Body of pancreas (tissue), 4 donors: ENCODE results near the gene WNT3A. TPM values are rescaled to one million over a fixed set of nuclear protein-coding genes. Genes with fewer than 3 reads are reported as not detected.
A peak's percentile ranks its signal among the peaks of the same experiment; 100 is the strongest.

Experiments used
- ATAC-seq: fragments of 150-250 bp; one replicate; pipeline ENCODE4 v1.9.1; 2016
- DNase-seq, 4 donors: peaks; one replicate each; pipeline ENCODE4 v3.0.0-alpha.2; 2019
- H3K27ac ChIP-seq, 4 donors: fragments of 200-600 bp; sonication (generic); 1 replicate in 3 of 4; 2 replicates in 1 of 4; pipeline versions ENCODE4 v1.5.1 to v1.6.1; 2016 to 2019; ENCODE audit warnings: mild to moderate bottlenecking in 1 of 4, mixed read lengths in 1 of 4, moderate library complexity in 1 of 4
- H3K27me3 ChIP-seq, 2 donors: fragments of 200-600 bp; sonication (generic); one replicate each; pipeline ENCODE4 v1.6.0; 2016; ENCODE audit warnings: mild to moderate bottlenecking in 1 of 2
- H3K36me3 ChIP-seq, 2 donors: fragments of 200-600 bp; sonication (generic); replicated peaks in 1 of 2; 2 replicates each; pipeline ENCODE4 v1.5.1; 2016; ENCODE audit warnings: low read depth in 2 of 2; ENCODE audit not compliant: insufficient read depth in 1 of 2
- H3K4me1 ChIP-seq: fragments of 200-600 bp; sonication (generic); one replicate; pipeline ENCODE4 v1.6.0; 2016
- H3K4me3 ChIP-seq, 2 donors: fragments of 200-600 bp; sonication (generic); 1 replicate in 1 of 2; 2 replicates in 1 of 2; pipeline ENCODE4 v1.5.1; 2016 to 2019
- H3K9me3 ChIP-seq, 3 donors: fragments of 200-600 bp; sonication (generic); 1 replicate in 2 of 3; 2 replicates in 1 of 3; pipeline ENCODE4 v1.5.1; 2016
- CTCF ChIP-seq, 7 experiments: fragments of 450-650 bp in 4 of 7; fragments of 200-600 bp in 3 of 7; sonication (generic) in 3 of 7; IDR thresholded peaks; one replicate each; pipeline ENCODE4 v1.5.1; 2016 to 2019; ENCODE audit warnings: antibody characterized with exemption in 7 of 7
- POLR2A ChIP-seq, 3 donors: fragments of 450-650 bp; IDR thresholded peaks; one replicate each; pipeline ENCODE4 v1.6.1; 2016; ENCODE audit warnings: antibody characterized with exemption in 3 of 3, mild to moderate bottlenecking in 2 of 3
- WGBS, 2 donors: methylation state at CpG; one replicate each; pipeline ENCODE4 v1.1.5; 2017; 5-methylcytosine and 5-hydroxymethylcytosine counted together
- intact Hi-C: fragments of 100-400 bp; cut with DNase I; formaldehyde crosslinking; loops from one replicate; pipeline ENCODE4 v1.15.1; 2023
- total RNA-seq, 2 donors: library from RNA; depleted of rRNA; stranded (reverse); fragments of >200 nt; gene quantifications; one replicate each; pipeline ENCODE4 v1.1.0, GENCODE V29; 2016

Gene WNT3A
- total RNA-seq, 2 donors from 2014 or later, result not detected

DNA sequence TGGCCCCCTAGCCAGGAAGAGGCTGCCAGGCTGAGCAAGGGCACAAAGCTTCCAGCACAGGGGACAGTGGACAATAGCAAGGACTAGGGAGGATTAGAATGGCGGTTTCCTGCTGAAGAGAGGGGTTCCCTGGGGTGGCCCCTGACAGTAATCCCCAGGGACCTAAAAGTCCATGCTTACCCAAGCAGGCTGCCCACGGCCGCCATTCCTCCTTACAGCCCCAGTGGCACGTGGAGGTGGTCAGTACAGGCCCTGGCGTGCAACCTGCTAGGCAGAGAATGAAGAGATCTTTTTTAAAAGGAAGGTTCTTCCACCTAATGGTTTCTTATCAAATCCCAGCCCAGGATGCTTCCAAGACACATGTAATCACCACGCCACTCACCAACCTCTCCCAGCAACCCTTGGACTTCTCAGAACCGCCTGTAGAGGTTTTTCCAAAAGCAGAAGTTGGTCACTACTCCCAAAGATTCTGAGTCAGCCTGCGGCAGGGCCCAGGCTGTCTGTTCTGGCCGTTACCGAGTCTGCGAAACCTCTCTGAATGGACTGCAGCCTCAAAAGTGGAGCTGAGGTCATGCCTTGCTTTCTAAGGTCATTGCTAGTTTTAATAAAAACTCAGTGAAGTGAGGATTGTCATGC is 101.4 kb downstream of the WNT3A start:
- Histone ChIP-seq H3K9me3 (no peaks in the 10 kb centered on the region), H3K36me3 (peaks cover 0 to 4% of the 10 kb centered on the region in 2 donors), H3K4me1 (peaks cover 43% of the 10 kb centered on the region), H3K4me3 (peak overlapping the region in 1 of 2 donors; percentile 77), H3K27ac (peak overlapping the region in 3 of 4 donors; percentile 84 to 93 (median 93)), H3K27me3 (no peaks in the 10 kb centered on the region)
- intact Hi-C loops, result no loop called here
- 52 to 68% methylated on average over 11 of the region's 11 CpGs for WGBS, 2 donors
- ATAC-seq (no peak), DNase-seq (no peak)
- TF ChIP-seq POLR2A (IDR thresholded peaks at IDR 0.05), result no peak
- TF ChIP-seq CTCF (IDR thresholded peaks at IDR 0.05), result no peak

- intact Hi-C loops, result no loop called here
- no peak for DNase-seq
- peaks cover 0 to 4% of the 10 kb centered on the region in 2 donors for H3K36me3 ChIP-seq
- H3K27me3 ChIP-seq, result no peaks in the 10 kb centered on the region
- no peak for TF ChIP-seq POLR2A (IDR thresholded peaks at IDR 0.05)
- TF ChIP-seq CTCF (IDR thresholded peaks at IDR 0.05), result no peak
- peak overlapping the region; percentile 77 to 97 for H3K4me3 ChIP-seq
- 3 to 4% methylated on average over 8 of the region's 8 CpGs for WGBS, 2 donors
- H3K27ac ChIP-seq, result peak overlapping the region; percentile 39 to 93 (median 88)
- no peaks in the 10 kb centered on the region for H3K9me3 ChIP-seq
- no peak for ATAC-seq
- H3K4me1 ChIP-seq, result peaks cover 40% of the 10 kb centered on the region
Measured at GRCh38 chr1:228108742-228109072, 101.9 kb downstream of the WNT3A start.

DNA sequence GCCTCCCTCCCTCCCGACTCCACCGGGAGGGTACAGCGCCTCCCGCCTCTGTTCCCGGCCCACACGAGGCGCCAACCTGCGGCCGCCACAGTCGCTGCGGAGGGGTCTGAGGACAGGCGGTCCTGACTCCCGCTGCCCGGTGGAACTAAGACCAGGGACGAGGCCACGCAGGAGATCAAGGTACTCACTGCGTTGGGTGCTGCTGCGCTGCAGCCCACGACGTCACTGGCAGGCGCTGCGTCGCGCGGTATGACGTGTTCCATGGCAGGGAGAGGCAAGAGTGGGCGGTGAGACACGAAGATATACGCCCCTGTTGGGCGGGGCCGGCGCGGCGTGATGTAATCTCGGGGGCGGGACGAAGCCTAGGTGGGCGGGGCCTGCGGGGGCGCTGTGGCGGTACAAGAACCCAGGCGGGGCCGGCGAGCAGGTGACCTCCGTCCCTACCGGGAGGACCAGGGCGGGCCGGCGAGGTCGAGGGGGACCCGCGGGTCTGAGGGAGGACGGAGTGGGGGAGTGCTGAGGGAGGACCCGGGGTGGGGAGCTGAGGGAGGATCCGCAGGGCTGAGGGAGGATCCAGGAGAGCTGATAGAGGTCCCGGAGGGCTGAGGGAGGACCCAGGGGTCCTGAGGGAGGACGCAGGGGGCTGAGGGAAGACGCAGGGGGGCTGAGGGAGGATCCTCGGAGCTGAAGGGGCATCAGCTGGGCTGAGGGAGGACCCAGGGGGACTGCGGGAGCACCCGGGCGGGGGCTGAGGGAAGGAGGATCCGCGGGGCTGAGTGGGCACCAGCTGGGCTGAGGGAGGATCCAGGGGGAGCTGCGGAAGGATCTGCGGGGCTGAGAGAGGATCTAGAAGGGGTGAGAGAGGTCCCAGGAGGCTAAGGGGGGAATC is 102.5 kb downstream of the WNT3A start, which contains the start of gene MRPL55:
MRPL55 (minus strand) TSS at position 227 of the 889 bp plus-strand sequence. CDS start 1,039 bp downstream, outside the sequence.
- peak within 1 kb of the TSS; percentile 77 to 97 for H3K4me3 ChIP-seq

GRCh38 chr1:228109962-228110488 is 103.2 kb downstream of the WNT3A start:
- WGBS, 2 donors, result 14 to 20% methylated on average over 15 of the region's 15 CpGs
- no peak for DNase-seq
- H3K27ac ChIP-seq, result peak overlapping the region; percentile 84 to 93 (median 89)
- peak overlapping the region; percentile 77 to 97 for H3K4me3 ChIP-seq
- H3K4me1 ChIP-seq, result peaks cover 26% of the 10 kb centered on the region
- ATAC-seq, result peak; percentile 3
- H3K27me3 ChIP-seq, result no peaks in the 10 kb centered on the region
- TF ChIP-seq POLR2A (IDR thresholded peaks at IDR 0.05) (no peak), CTCF (IDR thresholded peaks at IDR 0.05) (no peak)
- intact Hi-C loops, result no loop called here
- peaks cover 0 to 4% of the 10 kb centered on the region in 2 donors for H3K36me3 ChIP-seq
- no peaks in the 10 kb centered on the region for H3K9me3 ChIP-seq

More for the DNA sequence above, 102.5 kb downstream of the WNT3A start, which contains the start of gene MRPL55:
- peak within 1 kb of the TSS; percentile 84 to 93 (median 89) for H3K27ac ChIP-seq
- ATAC-seq, result peak; percentile 98
- peaks cover 0 to 4% of the 10 kb centered on the region in 2 donors for H3K36me3 ChIP-seq
- DNase-seq, result peak; percentile 98 to 99 (median 99)
- WGBS, 2 donors, result 0 to 1% methylated on average over 13 to 66 of the region's 66 CpGs
- intact Hi-C loops, result no loop called here
- H3K9me3 ChIP-seq, result no peaks in the 10 kb centered on the region
- TF ChIP-seq POLR2A (IDR thresholded peaks at IDR 0.05) (peak; percentile 92 to 96 (median 95)), CTCF (IDR thresholded peaks at IDR 0.05) (peak in 2 of 7 experiments; percentile 28 to 31)
- H3K4me1 ChIP-seq, result peaks cover 34% of the 10 kb centered on the region
- H3K27me3 ChIP-seq, result no peaks in the 10 kb centered on the region
